GM18867 (cell line): Measurements from ENCODE around the gene CFAP119.

Experiments
- ATAC-seq: cut with Tn5 transposase; IDR thresholded peaks from one replicate; pipeline ENCODE4 v1.9.1; 2021; ENCODE audit warnings: mild to moderate bottlenecking, moderate library complexity; ENCODE audit not compliant: unreplicated experiment

The CFAP119 gene

DNA sequence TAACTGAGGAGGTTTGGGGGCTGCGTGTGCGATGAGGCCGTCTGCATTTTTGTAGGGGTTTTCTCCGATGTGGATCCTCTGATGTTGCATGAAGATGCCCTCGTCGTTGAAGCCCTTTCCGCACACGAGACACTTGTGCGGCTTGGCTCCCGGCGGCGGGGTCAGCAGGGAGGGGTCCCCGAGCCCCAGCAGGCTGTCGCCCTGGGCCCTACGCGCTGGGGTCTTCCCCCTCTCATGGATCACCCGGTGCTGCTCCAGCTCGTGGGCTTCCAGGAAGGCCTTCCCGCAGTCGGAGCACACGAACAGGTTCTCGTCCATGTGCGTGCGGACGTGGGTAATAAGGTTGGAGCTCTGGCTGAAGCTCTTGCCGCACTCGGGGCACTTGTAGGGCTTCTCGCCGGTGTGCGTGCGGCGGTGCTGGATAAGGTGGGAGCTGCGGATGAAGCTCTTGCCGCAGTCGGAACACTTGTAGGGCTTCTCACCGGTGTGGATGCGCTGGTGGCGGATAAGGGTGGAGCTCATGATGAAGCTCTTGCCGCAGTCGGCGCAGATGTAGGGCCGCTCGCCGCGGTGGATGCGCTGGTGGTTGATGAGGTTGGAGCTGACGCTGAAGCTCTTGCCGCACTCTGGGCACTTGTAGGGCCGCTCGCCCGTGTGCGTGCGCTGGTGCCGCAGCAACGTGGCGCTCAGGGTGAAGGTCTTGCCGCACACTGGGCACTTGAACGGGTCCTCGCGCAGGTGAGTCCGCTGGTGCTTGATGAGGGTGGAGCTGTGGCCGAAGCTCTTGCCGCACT, 20.8 kb upstream of the CFAP119 start:
- ATAC-seq: no peak

DNA sequence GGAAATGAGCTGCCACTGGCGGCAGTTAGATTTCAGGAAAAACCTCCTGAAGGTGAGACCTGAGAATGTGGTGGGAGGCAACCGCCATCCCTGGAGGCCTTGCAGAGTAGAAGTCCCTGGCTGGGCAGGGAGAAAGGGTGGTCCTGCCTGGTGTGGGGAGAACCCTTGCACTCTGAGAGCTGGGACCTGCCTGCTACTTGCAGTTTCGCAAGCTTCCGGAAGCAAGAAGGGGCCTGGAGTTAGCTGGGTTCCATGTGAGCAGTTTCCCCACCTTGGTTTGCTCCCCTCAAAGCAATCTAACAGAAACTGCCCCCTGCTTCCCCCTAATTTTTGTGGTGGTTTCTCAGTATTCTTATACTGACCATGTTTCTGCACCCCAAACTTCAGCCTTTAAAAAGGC, 18.7 kb upstream of the CFAP119 start:
- no peak for ATAC-seq

DNA sequence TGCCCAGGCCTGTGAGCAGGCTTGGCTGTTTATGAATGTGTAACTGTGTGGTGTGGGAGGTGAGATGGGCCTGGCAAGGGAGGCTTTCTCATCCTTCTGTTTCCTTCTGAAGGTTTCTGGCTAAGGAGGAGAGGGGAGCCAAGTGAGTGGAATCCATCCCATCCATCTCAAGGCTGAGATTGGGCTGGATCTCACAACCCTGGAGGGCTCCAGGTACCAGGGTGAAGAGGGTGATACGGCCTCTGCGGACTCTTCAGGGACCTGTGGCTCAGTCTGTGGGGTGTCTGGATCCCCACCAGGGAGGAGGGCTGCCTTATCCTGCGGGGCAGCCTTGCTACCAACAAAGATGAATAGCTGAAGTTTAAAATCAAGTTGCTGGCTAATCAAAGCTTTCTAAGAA, 18.2 kb upstream of the CFAP119 start:
- ATAC-seq: no peak

DNA sequence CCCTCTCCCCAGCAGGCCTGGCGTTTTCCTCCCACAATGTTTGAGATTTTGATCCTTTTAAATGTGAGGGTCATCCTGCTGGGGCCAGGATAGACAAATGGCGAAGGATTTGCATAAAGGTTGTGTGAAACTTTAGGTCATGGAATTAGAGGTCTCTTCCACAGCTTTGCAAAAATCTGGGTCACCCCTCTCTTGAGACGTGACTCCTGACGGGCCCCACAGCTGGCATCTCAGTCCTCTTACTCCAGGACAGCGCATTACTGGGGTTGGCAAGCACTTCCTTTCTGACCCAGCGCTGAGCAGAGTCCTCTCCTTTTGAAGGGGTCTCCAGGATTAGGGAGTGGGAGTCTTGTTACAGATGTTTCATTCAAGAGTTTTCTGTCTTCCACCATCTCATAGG, 17.7 kb upstream of the CFAP119 start:
- ATAC-seq: no peak

DNA sequence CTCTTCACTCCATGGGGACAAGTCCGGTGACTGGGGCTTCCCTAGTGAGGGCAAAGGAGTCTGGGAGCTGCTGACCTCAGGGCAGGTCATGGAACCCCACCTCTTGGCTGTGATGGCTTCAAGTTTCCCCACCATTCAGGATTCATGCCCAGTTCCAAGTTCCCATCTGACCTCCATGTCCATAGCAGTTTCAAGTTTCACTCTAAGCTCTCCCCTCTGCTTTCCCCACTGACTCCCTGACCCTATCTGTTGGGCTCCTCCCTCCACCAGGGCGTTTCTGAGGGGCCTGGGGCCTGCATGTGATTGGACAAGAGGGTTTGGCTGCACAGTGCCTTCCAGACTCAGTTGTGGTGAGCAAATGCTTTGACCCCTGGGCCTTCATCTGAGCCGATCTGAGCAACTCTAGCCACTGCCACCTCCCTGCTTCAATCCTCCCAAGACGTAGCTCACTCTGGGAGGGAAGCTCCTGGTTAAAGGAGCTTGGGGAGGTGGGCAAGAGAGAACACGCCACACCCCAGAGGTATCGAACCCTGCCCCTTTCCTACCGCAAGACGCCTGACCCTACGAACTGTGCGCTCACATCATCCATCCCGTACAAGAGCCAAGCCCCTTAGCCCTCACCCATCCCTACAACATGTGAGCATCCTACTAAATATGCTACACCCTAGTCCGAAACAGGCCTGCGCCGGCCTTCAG, 16.8 kb upstream of the CFAP119 start:
- no peak for ATAC-seq

DNA sequence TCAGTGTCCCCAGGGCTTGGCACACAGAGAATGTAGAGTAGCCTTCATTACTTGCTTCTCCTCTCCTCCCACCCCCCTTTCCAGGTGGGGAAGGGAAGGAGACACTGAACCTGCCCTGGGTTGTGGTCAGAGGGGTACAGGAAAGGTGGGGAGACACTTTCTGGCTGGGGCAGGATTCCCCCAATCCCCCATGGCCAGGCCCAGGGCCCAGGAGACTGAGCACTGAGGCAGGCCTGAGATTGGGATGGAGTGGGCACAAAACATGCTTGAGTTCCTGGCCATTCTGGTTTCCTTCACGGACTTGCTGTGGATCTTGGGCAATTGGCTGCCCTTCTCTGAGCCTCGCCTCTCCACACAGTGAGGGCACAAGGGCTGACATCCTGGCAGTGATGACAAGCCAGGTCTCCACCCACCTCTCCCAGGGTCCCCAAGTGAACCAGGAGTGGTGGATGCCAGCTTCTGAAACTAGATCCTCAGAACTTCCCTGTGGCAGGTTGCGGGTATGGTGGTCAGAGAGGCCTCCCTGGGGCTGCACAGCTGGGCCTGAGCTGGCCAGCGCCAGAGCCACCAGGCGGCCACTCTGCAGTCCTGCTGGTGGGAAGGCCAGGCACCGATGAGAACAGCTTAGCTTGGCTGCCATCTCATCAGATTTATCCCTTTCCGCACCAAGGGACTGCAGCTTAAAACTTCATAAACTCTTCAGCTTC, 15.9 kb upstream of the CFAP119 start:
- ATAC-seq: no peak

DNA sequence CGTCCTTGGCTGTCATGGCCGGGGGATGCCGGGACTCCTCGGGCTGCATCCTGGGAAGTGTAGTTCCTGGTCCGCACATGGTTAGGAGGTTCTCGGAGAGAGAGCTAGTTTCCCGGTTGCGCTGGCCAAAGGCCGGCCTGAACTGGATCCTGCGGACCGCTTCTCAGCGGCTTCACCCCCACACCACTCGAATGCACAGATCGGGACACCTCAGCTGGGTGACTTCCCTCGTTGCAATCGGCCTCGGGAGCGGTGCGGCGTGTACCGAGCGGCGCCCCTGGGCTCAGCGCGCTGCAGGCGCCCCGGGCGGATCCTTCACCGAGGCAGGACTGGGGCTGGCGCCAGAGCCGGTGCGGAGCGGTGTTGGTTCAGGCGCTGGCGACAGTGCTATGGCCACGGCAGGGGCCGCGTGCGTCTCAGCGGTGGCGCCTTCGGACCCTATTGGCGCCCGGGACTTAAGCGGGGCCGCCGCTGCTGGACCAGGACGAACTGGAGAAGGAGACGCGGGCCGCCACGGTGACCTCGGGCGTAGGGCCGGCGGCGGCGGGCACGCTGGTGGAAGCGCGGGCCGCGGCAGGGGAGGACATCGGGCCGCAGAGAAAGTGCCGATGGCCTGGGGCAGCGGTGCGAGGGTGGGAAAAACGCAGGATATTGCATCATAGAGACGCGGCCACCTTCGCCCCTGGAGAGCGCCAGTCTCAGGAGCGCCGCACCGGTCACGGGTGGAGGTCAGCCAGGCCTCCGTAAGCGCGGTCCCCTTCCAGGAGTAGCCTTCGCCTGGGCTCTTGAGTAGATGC, 13.7 kb upstream of the CFAP119 start:
- ATAC-seq: no peak

DNA sequence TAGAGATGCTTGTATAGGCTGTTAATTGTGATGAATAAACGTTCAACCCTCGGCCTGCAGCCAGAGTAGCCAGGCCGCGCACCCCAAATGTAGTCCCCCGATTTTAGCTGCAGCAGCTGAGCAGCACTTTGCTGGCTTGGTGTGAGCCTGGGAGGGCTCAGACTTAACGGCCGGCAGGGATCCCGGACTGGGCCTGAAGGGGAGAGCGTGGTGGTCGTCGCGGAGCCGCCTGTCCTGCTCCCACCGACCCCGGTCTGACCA, 13.2 kb upstream of the CFAP119 start:
- no peak for ATAC-seq

DNA sequence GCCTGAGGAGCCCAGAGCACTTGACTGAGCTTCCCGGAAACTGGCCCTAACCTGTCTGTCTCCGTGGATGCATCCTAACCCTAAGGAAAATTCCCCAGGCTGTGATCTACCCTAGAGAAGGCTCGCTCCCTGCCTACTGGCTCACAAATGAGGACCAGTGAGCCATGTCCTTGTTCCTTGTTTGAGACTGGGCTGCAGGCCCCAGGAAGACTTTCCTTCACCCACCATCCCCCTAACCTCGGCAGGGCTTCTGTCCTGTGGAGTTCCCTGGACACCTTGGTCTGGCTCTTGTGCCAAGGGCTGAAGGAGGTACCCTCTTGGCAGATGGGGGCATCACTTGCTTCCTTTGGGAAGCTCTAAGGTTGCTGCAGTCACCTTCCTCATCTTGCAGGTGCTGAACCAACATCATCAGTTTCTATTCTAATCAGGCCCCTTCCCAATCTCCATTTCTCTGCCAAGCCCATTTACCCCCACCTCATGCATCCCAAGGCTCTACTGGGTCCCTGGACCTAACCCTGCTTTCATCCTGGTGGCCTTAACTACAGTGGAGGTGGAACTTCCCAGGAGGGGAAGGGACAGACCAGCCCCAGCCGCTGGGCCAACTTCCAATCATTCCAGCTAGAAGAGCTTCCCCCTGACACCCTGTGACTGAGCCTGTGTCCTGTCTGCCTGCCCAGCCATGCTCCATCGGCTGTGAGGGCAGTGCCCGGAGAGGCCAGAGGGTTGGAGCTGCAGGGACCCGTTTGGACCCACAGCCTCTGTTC, 12.7 kb upstream of the CFAP119 start:
- ATAC-seq: no peak

DNA sequence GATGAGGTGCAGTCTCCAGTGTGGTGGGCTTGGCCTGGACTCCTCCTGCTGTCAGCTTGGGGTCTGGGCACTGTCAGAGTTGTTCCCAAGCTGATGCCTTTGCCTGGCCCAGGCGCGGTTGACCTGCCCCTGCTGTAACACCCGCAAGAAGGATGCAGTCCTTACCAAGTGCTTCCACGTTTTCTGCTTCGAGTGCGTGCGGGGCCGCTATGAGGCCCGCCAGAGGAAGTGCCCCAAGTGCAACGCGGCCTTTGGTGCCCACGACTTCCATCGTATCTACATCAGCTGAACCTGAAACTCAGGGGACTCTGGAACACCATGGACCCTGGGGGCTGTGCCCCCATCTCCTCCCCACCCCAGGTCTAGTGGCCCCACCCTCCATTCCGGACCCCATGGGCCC, 12.0 kb upstream of the CFAP119 start:
- no peak for ATAC-seq

DNA sequence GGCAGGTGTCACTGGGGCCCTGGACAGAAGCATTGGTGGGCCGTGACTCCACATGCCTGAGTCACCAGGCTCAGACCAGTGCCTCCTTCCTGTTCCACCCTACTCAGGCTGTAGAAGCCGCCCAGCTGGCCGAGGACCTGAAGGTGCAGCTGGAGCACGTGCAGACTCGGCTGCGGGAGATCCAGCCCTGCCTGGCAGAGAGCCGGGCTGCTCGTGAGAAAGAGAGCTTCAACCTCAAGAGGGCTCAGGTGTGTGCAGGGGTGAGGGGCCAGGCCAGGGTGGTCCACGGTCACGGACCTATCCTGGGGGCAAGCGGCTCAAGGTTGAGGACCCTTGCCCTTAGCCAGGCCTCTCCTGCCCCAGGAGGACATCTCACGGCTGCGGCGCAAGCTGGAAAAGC, 9.9 kb upstream of the CFAP119 start:
- no peak for ATAC-seq

DNA sequence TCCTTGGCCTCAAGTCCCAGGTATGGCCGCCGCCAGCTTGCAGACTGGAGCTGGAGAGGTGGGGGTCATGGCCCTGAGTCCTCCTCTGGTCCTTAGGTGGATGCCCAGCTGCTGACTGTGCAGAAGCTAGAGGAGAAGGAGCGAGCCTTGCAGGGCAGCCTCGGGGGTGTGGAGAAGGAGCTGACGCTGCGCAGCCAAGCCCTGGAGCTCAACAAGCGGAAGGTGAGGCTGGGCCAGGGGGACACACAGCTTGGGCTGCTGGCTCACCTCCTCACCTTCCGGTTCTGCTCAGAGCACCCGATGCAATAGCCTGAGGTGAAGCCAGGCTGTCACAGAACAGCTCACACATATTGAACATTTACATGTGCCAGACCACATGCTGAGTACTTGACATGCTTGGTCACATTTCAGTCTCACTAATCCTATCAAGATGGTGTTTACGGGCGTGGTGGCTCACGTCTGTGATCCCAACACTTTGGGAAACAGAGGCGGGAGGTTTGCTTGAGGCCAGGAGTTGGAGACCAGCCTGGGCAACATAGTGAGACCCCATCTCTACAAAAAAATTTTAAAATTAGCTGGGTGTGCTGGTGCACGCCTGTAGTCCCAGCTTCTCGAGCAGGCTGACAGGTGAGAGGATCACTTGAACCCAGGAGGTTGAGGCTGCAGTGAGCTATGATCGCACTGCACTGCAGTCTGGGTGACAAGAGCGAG, 7.7 kb upstream of the CFAP119 start:
- ATAC-seq: no peak

DNA sequence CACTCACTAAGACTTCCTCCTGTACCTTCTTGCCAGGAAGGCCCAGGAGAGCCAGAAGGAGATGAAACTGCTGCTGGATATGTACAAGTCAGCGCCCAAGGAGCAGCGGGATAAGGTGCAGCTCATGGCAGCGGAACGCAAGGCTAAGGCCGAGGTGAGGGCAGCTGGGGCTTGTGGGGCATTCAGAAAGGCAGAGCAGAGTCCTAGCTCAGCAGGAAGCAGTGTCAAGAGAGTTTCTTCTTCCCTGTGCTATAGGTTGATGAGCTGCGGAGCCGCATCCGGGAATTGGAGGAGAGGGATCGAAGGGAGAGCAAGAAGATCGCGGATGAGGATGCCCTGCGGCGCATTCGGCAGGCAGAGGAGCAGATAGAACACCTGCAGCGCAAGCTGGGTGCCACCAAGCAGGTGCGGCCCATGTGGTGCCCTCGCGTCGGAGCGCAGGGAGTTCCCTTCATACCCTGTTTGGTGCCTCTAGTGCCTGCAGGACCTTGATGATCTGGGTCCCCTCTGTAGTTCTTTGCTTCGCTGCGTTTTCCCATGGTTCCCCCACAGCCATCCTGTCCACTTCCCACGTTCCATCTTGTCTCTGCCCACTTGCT, 6.8 kb upstream of the CFAP119 start:
- no peak for ATAC-seq

DNA sequence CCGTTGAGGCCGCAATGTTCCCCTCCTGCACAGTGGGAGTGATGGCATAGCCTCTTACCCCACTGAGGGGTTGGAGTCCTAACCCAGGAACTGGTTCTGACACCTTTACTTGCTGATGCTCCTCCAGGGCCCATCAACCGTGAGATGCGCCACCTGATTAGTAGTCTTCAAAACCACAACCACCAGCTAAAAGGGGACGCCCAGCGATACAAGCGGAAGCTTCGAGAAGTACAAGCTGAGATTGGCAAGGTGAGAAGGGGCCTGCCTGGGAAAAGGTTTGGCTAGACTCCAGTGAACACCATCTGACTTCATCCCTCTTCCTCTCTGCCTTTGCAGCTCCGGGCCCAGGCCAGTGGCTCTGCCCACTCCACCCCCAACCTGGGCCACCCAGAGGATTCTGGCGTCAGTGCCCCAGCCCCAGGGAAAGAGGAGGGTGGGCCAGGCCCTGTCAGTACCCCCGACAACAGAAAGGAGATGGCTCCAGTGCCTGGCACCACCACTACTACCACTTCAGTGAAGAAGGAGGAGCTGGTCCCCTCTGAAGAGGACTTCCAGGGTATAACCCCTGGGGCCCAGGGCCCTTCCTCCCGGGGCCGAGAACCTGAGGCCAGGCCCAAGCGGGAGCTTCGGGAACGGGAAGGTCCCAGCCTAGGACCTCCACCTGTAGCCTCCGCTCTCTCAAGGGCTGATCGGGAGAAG, 6.1 kb upstream of the CFAP119 start:
- peak; percentile 47 for ATAC-seq

DNA sequence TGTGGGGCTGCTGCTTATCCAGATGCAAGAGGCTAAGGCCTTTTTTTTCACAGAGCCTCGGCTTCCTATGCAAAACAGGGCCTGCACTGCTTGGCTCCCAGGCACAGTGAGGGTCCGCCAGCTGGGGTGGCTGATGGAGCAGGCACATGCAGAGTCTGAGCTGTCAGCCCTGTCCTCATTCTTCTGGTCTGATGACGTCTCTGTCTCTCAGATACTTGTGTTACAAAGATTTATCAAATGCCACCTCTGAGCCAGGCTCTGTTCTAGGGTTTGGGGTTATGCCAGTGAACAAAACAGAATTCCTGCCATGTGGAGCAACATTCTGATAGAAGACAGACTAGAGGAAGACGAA, 5.0 kb upstream of the CFAP119 start:
- ATAC-seq: no peak

DNA sequence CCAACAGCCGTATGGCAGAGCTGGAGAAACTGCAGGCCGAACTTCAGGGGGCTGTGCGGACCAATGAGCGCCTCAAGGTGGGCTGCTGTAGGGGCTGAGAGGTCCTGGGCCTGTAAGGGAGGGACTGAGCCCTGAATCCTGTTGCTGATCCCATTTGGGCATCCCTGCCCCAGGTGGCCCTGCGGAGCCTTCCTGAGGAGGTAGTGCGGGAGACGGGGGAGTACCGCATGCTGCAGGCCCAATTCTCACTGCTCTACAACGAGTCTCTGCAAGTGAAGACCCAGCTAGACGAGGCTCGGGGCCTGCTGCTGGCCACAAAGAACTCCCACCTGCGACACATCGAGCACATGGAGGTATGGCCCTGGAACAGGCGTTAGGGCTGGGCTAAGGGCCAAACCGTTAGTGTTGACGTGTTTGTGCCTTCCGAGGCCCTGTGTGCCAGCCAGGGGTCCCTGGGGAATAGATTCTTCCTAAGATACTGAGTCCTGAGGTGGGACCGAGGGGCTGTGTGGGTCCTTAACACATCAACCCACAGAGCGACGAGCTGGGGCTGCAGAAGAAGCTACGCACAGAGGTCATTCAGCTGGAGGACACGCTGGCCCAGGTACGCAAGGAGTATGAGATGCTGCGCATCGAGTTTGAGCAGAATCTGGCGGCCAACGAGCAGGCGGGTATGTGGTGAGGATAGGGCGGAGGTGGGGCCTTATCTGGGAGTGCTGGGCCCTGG, 4.5 kb upstream of the CFAP119 start:
- no peak for ATAC-seq

DNA sequence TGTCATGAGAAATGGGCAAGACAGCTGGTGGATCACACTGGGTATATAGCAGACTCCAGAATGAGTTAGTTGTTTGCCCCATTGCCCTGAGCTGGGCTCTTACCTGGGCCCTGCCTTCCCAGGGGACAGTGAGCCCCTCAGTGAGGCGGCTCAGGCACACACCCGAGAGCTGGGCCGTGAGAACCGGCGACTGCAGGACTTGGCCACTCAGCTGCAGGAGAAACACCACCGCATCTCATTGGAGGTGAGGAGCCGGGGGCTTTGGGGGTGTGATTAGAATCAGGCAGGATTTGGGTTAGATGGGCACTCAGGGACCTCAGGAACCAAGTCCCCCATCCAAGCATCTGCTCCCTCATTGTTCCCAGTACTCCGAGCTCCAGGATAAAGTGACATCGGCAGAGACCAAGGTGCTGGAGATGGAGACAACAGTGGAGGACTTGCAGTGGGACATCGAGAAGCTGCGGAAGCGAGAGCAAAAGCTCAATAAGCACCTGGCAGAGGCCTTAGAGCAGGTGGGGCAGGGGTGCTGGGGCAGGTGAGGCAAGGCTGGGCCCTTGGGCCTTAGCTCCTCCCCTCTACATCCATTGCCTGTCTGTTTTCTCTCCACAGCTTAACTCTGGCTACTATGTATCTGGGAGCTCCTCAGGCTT, 3.1 kb upstream of the CFAP119 start:
- ATAC-seq: no peak

DNA sequence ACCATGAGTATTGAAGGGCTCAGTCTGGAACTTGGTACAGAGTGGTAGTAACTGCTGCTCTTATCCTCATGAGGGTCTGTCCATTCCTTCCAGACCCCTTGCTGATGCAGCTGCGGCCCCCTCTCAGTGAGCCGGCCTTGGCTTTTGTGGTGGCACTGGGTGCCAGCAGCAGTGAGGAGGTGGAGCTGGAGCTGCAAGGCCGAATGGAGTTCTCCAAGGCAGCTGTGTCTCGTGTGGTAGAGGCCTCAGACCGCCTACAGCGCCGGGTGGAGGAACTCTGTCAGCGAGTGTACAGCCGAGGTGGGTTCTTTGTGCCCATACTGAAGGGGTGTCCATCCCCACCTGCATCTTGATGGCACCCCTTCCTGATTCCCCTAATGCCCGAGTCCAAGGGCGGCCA, 2.2 kb upstream of the CFAP119 start:
- ATAC-seq: no peak
